Left cardiac atrium (tissue), 4 donors: Measurements from ENCODE around the gene MARCHF5. TPM values are rescaled to one million over a fixed set of nuclear protein-coding genes. Genes with fewer than 3 reads are reported as not detected.
A peak's percentile ranks its signal among the peaks of the same experiment; 100 is the strongest.
"Not testable (repeated sequence)": the region's sequence is repeated elsewhere in the genome, so short reads cannot be mapped to it uniquely, and the experiment has no call there.

Experiments
- ATAC-seq, 2 donors: fragments of 200-7000 bp; cut with Tn5 transposase; one replicate each; pipeline ENCODE4 v1.9.1; 2020; ENCODE audit warnings: mild to moderate bottlenecking in 2 of 2, moderate library complexity in 2 of 2
- DNase-seq: peaks from one replicate; pipeline ENCODE4 v3.0.0-alpha.2; 2020
- intact Hi-C, 2 donors: fragments of 100-400 bp; cut with DNase I; formaldehyde crosslinking; loops; one replicate each; pipeline versions ENCODE4 v1.14.1 to v1.15.1; 2022 to 2023
- total RNA-seq, 2 donors: library from RNA; stranded (reverse); fragmentation: NEBNext Ultra II Directional; extraction: Animal tissue kit (Norgen Biotek cat#: 25700); gene quantifications; one replicate each; pipeline ENCODE4 v1.2.1, GENCODE V29; 2021
- donor health status: DM: no; HTN: yes; CAD: no.
- donor health status: DM: no; HTN: yes; CAD: no; lungs with severe emphysema.
- donor health status: DM: yes; HTN: yes; CAD: no.
- donor health status: Dilated cardiomyopathy.

The MARCHF5 gene
- total RNA-seq, 2 donors from 2014 or later: 27.6 to 34.3 TPM

DNA sequence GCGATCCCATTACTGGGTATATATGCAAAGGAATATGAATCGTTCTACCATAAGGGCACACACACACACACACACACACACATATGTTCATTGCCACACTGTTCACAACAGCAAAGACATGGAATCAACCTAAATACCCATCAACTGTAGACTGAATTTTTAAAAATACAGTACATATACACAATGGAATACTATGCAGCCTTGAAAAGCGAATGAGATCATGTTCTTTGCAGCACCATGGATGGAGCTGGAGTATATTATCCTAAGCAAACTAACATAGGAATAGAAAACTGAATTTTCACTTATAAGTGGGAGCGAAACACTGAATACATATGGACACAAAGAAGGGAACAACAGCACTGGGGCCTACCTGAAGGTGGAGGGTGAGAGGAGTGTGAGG lies 72.5 kb downstream of the MARCHF5 start:
- no peak for ATAC-seq
- intact Hi-C loops: no loop called here
- no peak for DNase-seq

DNA sequence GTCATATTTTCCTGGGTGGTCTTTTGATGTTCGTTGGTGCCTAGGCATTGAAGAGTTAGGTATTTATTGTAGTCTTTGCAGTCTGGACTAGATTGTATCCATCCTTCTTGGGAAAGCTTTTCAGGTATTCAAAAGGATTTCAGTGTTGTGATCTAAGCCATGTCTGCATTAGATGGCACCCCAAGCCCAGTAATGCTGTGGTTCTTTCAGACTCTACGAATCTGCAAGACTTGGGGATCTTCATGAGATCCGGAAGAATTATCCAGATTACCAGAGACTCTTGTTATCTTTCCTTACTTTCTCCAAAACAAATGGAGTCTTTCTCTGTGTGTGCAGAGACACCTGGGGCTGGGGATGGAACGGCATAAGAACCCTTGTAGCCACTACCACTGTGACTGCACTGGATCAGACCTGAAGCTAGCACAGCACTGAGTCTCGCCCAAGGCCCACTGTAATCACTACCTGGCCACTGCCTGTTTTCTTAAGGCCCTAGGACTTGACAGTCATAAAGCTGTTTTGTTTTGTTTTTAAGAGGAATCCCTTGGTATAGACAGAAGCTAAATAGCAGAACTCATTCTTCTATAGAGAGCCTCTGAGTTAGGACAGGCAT lies 75.5 kb downstream of the MARCHF5 start:
- intact Hi-C loops: no loop called here
- DNase-seq: no peak
- ATAC-seq: no peak

DNA sequence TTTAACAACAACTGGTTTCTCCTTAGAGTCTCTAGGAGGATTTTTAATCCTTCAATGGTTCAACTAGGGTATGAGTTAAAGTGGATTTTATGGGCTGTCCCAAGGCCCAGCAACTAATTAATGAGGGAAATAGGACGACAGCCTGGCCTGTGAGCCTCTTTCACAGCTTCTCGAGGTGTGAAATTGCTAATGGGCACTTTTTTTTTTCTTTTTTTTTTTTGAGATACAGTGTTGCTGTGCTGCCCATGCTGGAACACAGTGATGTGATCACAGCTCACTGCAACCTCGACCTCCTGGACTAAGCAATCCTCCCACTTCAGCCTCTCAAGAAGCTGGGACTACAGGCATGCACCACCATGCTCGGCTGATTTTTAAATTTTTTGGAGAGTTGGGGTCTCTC lies 87.0 kb downstream of the MARCHF5 start:
- ATAC-seq (no peak), DNase-seq (no peak)
- intact Hi-C loops: no loop called here

DNA sequence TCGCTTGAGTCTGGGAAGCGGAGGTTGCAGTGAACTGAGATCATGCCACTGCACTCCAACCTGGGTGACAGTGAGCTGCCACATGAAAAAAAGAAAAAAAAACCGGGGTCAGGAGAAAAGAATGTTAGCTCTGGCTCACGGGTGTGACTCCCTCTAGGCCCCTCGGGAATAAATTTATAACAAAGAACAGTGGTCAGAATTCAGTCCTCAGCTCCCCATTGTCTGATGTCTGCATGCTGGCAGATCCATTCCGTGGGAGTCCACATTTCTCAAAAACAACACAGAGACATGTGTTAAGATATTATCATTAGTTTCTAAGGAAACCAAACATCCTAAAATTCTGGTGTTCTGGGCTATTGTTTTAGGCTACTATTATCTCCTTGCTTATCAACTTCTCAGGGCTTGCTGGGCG lies 90.6 kb downstream of the MARCHF5 start:
- DNase-seq (no peak), ATAC-seq (peak in 1 of 2 donors; percentile 68)
- intact Hi-C loops: no loop called here

DNA sequence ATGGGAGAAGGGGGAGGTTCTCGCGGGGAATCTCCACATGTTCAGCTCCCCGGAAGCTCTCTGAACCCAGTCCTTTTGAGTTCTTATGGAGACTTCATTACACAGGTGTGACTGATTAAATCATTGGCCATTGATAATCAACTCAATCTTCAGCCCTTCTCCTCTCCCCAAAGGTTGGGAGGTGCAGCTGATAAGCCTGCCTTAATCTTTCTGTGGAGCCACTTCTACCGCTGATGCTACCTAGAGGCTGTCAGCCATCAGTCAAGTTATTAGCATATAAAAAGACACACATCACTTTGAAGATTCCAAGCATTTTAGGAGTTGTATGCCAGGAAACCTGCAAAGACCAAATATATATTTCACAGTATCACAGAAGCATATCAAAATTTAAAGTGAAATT lies 91.7 kb downstream of the MARCHF5 start:
- ATAC-seq: no peak
- intact Hi-C loops: no loop called here
- no peak for DNase-seq

DNA sequence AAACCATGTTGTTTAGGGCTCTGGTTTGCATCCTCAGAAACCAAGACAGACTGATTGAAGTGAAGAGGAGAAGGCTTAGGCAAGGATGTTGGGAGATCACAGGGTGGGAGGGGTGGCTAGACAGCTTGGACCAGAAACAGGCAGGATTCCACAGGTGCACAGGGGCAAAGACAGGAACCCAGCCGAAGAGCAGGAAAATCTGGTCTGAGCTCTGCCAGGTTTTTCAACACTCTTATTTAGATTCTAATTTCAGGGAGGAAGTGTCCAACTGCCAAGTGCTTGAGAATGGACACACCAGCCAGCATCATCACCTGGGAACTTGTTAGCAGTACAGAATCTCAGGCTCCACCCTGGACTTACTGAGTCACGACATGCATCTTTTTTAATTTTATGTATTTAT lies 93.8 kb downstream of the MARCHF5 start:
- intact Hi-C loops: no loop called here
- DNase-seq (no peak), ATAC-seq (no peak)

DNA sequence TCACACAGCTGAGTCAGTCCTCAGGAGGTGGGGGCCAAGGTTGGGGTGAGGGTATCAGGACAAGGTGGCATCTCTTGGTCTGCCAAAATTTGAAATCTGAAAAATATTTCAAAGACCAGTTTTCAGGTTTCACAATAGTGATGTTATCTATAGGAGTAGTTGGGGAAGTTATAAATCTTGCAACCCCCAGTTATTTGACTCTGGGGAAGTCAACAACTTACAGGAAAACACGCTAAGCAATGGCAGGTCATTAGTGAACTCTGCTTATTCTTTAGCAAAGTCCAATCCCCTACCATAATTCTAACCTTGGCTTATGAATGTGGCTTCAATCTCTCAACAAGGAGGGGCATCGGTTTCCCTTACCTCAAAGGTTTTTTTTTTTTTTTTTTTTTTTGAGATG lies 94.9 kb downstream of the MARCHF5 start:
- intact Hi-C loops: no loop called here
- DNase-seq (no peak), ATAC-seq (no peak)

DNA sequence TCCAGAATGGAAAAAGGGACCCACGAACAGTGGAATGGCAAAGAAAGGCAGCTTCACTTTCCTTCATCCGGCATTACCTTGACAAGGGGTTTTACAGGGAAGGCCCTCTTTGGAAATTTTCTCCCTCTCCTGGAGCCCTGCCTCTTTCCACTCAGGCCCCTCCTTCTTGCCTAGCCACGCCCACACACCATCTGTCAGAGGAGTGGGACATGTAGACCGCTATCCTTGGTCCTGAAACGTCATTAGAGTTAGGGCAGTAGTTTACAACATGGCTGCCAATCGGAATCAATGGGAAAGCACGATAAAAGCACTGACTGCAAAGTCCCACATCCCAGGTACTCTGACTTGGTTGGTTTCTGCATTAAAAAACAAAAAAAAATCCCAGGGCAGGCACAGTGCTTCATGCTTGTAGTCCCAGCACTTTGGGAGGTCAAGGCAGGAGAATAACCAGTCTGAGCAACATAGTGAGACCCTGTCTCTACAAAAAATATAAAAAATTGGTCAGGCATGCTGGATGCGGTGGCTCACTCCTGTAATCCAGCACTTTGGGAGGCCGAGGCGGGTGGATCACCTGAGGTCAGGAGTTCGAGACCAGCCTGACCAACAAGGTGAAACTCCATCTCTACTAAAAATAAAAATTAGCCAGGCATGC lies 96.4 kb downstream of the MARCHF5 start:
- DNase-seq (peak; percentile 24), ATAC-seq (peak in 1 of 2 donors; percentile 42)

DNA sequence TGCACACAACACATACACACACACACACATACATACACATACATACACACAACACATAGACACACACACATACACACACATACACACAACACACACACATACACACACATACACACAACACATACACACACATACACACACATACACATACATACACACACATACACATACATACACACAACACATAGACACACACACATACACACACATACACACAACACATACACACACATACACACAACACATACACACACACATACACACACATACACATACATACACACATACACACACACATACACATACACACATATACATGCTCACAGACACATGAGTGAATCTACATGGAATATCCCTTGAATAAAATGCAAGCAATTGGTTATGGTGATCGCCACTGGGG lies 102.2 kb downstream of the MARCHF5 start:
- DNase-seq, ATAC-seq, intact Hi-C loops: not testable (repeated sequence)

More for the DNA sequence above, 96.4 kb downstream of the MARCHF5 start:
- intact Hi-C loops: no loop called here

DNA sequence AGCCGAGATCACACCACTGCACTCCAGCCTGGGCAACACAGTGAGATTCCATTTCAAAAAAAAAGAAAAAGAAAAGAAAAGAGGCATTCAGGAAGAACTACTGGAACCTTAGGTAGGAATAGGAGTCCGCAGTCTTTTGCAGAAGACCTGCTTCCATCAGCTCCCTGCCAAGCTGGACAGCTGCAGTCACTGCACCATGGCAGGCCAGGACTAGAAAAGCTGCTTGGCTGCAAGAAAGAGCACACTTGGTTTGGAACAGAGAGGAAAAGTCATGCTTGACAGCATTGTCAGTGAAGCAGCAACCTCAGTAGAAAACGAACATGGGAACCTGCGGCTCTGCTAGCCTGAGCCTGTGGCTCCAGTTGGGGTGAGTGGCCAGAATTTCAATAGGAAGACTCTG lies 104.3 kb downstream of the MARCHF5 start:
- intact Hi-C loops: no loop called here
- no peak for DNase-seq
- ATAC-seq: no peak

DNA sequence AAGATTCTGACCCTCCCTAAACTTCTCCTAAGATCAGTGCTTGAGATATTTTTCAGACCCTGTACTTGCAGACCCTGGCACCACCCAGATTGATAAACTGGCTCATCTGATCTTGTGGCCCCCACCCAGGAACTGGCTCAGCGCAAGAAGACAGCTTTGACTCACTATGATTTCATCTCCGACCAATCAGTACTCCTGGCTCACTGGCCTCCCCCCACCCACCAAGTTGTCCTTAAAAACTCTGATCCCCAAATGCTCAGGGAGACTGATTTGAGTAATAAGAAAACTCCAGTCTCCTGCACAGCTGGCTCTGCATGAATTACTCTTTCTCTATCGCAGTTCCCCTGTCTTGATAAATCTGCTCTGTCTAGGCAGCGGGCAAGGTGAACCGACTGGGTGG lies 111.3 kb downstream of the MARCHF5 start:
- DNase-seq, intact Hi-C loops, ATAC-seq: not testable (repeated sequence)

Other genes starting within 250 kb of the MARCHF5 start
- 10 to 100 TPM in 1 of 2 donors, 1 to 10 TPM in 1; 7.4 to 11.4 TPM for gene CPEB3, start 89 bp upstream of the MARCHF5 start, total RNA-seq